ENCODE data around the gene WHRN.

Gene WHRN

GRCh38 chr9:114390952-114391351 is 114.3 kb downstream of the WHRN start:
- Histone ChIP-seq H3K9ac (ENCODE audit: low read length) (no peak overlapping the region), H3K4me3 (ENCODE audit: low read length) (no peak overlapping the region), H3K27ac (ENCODE audit: low read depth, low read length) (no peak overlapping the region), H3K4me1 (ENCODE audit: control insufficient read depth, insufficient read depth, low read length) (peaks cover 31% of the 10 kb centered on the region), H3K27me3 (ENCODE audit: control insufficient read depth, insufficient read depth, low read length) (no peaks in the 10 kb centered on the region), H3K36me3 (ENCODE audit: control insufficient read depth, insufficient read depth, low read length) (no peaks in the 10 kb centered on the region)

- H3K27ac ChIP-seq (ENCODE audit: low read depth, low read length), result no peak overlapping the region
- no peak overlapping the region for H3K4me3 ChIP-seq (ENCODE audit: low read length)
- no peaks in the 10 kb centered on the region for H3K36me3 ChIP-seq (ENCODE audit: control insufficient read depth, insufficient read depth, low read length)
- no peaks in the 10 kb centered on the region for H3K27me3 ChIP-seq (ENCODE audit: control insufficient read depth, insufficient read depth, low read length)
- H3K9ac ChIP-seq (ENCODE audit: low read length), result no peak overlapping the region
- peaks cover 32% of the 10 kb centered on the region for H3K4me1 ChIP-seq (ENCODE audit: control insufficient read depth, insufficient read depth, low read length)
Observed at GRCh38 chr9:114389612-114390368, 115.5 kb downstream of the WHRN start.

GRCh38 chr9:114388764-114389375 is 116.4 kb downstream of the WHRN start:
- H3K4me1 ChIP-seq (ENCODE audit: control insufficient read depth, insufficient read depth, low read length), result peaks cover 34% of the 10 kb centered on the region
- H3K4me3 ChIP-seq (ENCODE audit: low read length), result no peak overlapping the region
- H3K27ac ChIP-seq (ENCODE audit: low read depth, low read length), result peak overlapping the region; percentile 88
- H3K27me3 ChIP-seq (ENCODE audit: control insufficient read depth, insufficient read depth, low read length), result no peaks in the 10 kb centered on the region
- H3K36me3 ChIP-seq (ENCODE audit: control insufficient read depth, insufficient read depth, low read length), result no peaks in the 10 kb centered on the region
- H3K9ac ChIP-seq (ENCODE audit: low read length), result no peak overlapping the region

- Histone ChIP-seq H3K4me3 (ENCODE audit: low read length) (peak overlapping the region; percentile 90), H3K27me3 (ENCODE audit: control insufficient read depth, insufficient read depth, low read length) (no peaks in the 10 kb centered on the region), H3K36me3 (ENCODE audit: control insufficient read depth, insufficient read depth, low read length) (no peaks in the 10 kb centered on the region), H3K9ac (ENCODE audit: low read length) (peak overlapping the region; percentile 34), H3K27ac (ENCODE audit: low read depth, low read length) (peak overlapping the region; percentile 88), H3K4me1 (ENCODE audit: control insufficient read depth, insufficient read depth, low read length) (peaks cover 39% of the 10 kb centered on the region)
Observed at GRCh38 chr9:114388357-114388682, 117.0 kb downstream of the WHRN start.

GRCh38 chr9:114387680-114388356 is 117.5 kb downstream of the WHRN start, which contains the start of gene AKNA:
AKNA (minus strand) TSS chr9:114387982; CDS start chr9:114381333, 6,649 bp downstream.
- H3K4me3 ChIP-seq (ENCODE audit: low read length), result peak within 1 kb of the TSS; percentile 90
- peak within 1 kb of the TSS; percentile 81 for H3K9ac ChIP-seq (ENCODE audit: low read length)
- no peaks in the 10 kb centered on the region for H3K27me3 ChIP-seq (ENCODE audit: control insufficient read depth, insufficient read depth, low read length)
- H3K27ac ChIP-seq (ENCODE audit: low read depth, low read length), result peak within 1 kb of the TSS; percentile 88
- H3K4me1 ChIP-seq (ENCODE audit: control insufficient read depth, insufficient read depth, low read length), result peaks cover 43% of the 10 kb centered on the region
- H3K36me3 ChIP-seq (ENCODE audit: control insufficient read depth, insufficient read depth, low read length), result no peaks in the 10 kb centered on the region

- H3K4me1 ChIP-seq (ENCODE audit: control insufficient read depth, insufficient read depth, low read length), result peaks cover 41% of the 10 kb centered on the region
- H3K4me3 ChIP-seq (ENCODE audit: low read length), result peak overlapping the region; percentile 90
- H3K9ac ChIP-seq (ENCODE audit: low read length), result peak overlapping the region; percentile 81
Observed at GRCh38 chr9:114386886-114387679, 118.2 kb downstream of the WHRN start.

GRCh38 chr9:114386361-114386885 is 118.8 kb downstream of the WHRN start:
- Histone ChIP-seq H3K27me3 (ENCODE audit: control insufficient read depth, insufficient read depth, low read length) (no peaks in the 10 kb centered on the region), H3K4me1 (ENCODE audit: control insufficient read depth, insufficient read depth, low read length) (peaks cover 41% of the 10 kb centered on the region)

More at GRCh38 chr9:114386886-114387679, 118.2 kb downstream of the WHRN start:
- Histone ChIP-seq H3K27me3 (ENCODE audit: control insufficient read depth, insufficient read depth, low read length) (no peaks in the 10 kb centered on the region), H3K36me3 (ENCODE audit: control insufficient read depth, insufficient read depth, low read length) (no peaks in the 10 kb centered on the region), H3K27ac (ENCODE audit: low read depth, low read length) (peak overlapping the region; percentile 88)

GRCh38 chr9:114385397-114386181 is 119.7 kb downstream of the WHRN start:
- peak overlapping the region; percentile 90 for H3K4me3 ChIP-seq (ENCODE audit: low read length)
- H3K27ac ChIP-seq (ENCODE audit: low read depth, low read length), result peak overlapping the region; percentile 88
- H3K4me1 ChIP-seq (ENCODE audit: control insufficient read depth, insufficient read depth, low read length), result peaks cover 41% of the 10 kb centered on the region
- no peaks in the 10 kb centered on the region for H3K36me3 ChIP-seq (ENCODE audit: control insufficient read depth, insufficient read depth, low read length)
- H3K27me3 ChIP-seq (ENCODE audit: control insufficient read depth, insufficient read depth, low read length), result no peaks in the 10 kb centered on the region
- H3K9ac ChIP-seq (ENCODE audit: low read length), result peak overlapping the region; percentile 61

More at GRCh38 chr9:114386361-114386885, 118.8 kb downstream of the WHRN start:
- no peaks in the 10 kb centered on the region for H3K36me3 ChIP-seq (ENCODE audit: control insufficient read depth, insufficient read depth, low read length)
- peak overlapping the region; percentile 90 for H3K4me3 ChIP-seq (ENCODE audit: low read length)
- peak overlapping the region; percentile 81 for H3K9ac ChIP-seq (ENCODE audit: low read length)
- peak overlapping the region; percentile 88 for H3K27ac ChIP-seq (ENCODE audit: low read depth, low read length)

GRCh38 chr9:114384836-114385396 is 120.4 kb downstream of the WHRN start:
- H3K27ac ChIP-seq (ENCODE audit: low read depth, low read length), result peak overlapping the region; percentile 74
- peaks cover 3% of the 10 kb centered on the region for H3K36me3 ChIP-seq (ENCODE audit: control insufficient read depth, insufficient read depth, low read length)
- H3K27me3 ChIP-seq (ENCODE audit: control insufficient read depth, insufficient read depth, low read length), result no peaks in the 10 kb centered on the region
- peaks cover 41% of the 10 kb centered on the region for H3K4me1 ChIP-seq (ENCODE audit: control insufficient read depth, insufficient read depth, low read length)
- H3K4me3 ChIP-seq (ENCODE audit: low read length), result peak overlapping the region; percentile 32
- no peak overlapping the region for H3K9ac ChIP-seq (ENCODE audit: low read length)

- Histone ChIP-seq H3K4me3 (ENCODE audit: low read length) (no peak overlapping the region), H3K27me3 (ENCODE audit: control insufficient read depth, insufficient read depth, low read length) (no peaks in the 10 kb centered on the region), H3K36me3 (ENCODE audit: control insufficient read depth, insufficient read depth, low read length) (peaks cover 7% of the 10 kb centered on the region), H3K4me1 (ENCODE audit: control insufficient read depth, insufficient read depth, low read length) (peaks cover 41% of the 10 kb centered on the region), H3K9ac (ENCODE audit: low read length) (no peak overlapping the region), H3K27ac (ENCODE audit: low read depth, low read length) (peak overlapping the region; percentile 74)
Observed at GRCh38 chr9:114384341-114384740, 120.9 kb downstream of the WHRN start.
